Neural progenitor cell (in vitro differentiated cells): Measurements from ENCODE around the gene GINM1. TPM values are rescaled to one million over a fixed set of nuclear protein-coding genes. Genes with fewer than 3 reads are reported as not detected.

ENCODE experiments used
- DNase-seq: peaks from one replicate; pipeline ENCODE4 v3.0.0-alpha.2; 2016; ENCODE audit warnings: low spot score
- H2AFZ ChIP-seq: fragments of 200-600 bp; sonication (generic); replicated peaks from 2 replicates; pipeline ENCODE4 v1.6.1; 2016; ENCODE audit warnings: antibody characterized with exemption
- H3F3A ChIP-seq: fragments of 200-600 bp; sonication (generic); 2 replicates; pipeline ENCODE4 v1.6.1; 2016; ENCODE audit warnings: antibody characterized with exemption, low read depth
- H3K27ac ChIP-seq: fragments of 200-600 bp; sonication (generic); 2 replicates; pipeline ENCODE4 v1.5.1; 2016; ENCODE audit warnings: mild to moderate bottlenecking
- H3K27me3 ChIP-seq: fragments of 200-600 bp; sonication (generic); 2 replicates; pipeline ENCODE4 v1.6.1; 2016; ENCODE audit warnings: mild to moderate bottlenecking, moderate library complexity
- H3K36me3 ChIP-seq: fragments of 200-600 bp; sonication (generic); 2 replicates; pipeline ENCODE4 v1.5.1; 2016
- H3K4me1 ChIP-seq: fragments of 200-600 bp; sonication (generic); 2 replicates; pipeline ENCODE4 v1.6.1; 2016; ENCODE audit warnings: mixed run types
- H3K4me2 ChIP-seq: fragments of 200-600 bp; sonication (generic); 2 replicates; pipeline ENCODE4 v1.6.1; 2016
- H3K4me3 ChIP-seq: fragments of 200-600 bp; sonication (generic); 2 replicates; pipeline ENCODE4 v1.5.1; 2016
- H3K79me2 ChIP-seq: fragments of 200-600 bp; sonication (generic); 2 replicates; pipeline ENCODE4 v1.6.1; 2016; ENCODE audit warnings: low read depth
- H3K9ac ChIP-seq: fragments of 200-600 bp; sonication (generic); 2 replicates; pipeline ENCODE4 v1.6.1; 2016
- H3K9me3 ChIP-seq: fragments of 200-600 bp; sonication (generic); 2 replicates; pipeline ENCODE4 v1.5.1; 2016; ENCODE audit warnings: low read depth
- H4K20me1 ChIP-seq: fragments of 200-600 bp; sonication (generic); 2 replicates; pipeline ENCODE4 v1.6.1; 2016; ENCODE audit warnings: low read depth
- H3K27ac Mint-ChIP-seq: 3 replicates; pipeline ENCODE4 v1.8.0; 2021; ENCODE audit warnings: mixed read lengths
- H3K27me3 Mint-ChIP-seq: 2 replicates; pipeline ENCODE4 v1.8.0; 2022; ENCODE audit warnings: low read depth, mild to moderate bottlenecking, inconsistent platforms, moderate library complexity, mixed read lengths; ENCODE audit not compliant: insufficient read depth
- H3K36me3 Mint-ChIP-seq: 3 replicates; pipeline ENCODE4 v1.8.0; 2021; ENCODE audit warnings: mixed read lengths
- H3K4me1 Mint-ChIP-seq: 3 replicates; pipeline ENCODE4 v1.8.0; 2021; ENCODE audit warnings: mixed read lengths
- H3K4me3 Mint-ChIP-seq: 3 replicates; pipeline ENCODE4 v1.8.0; 2021; ENCODE audit warnings: mild to moderate bottlenecking, moderate library complexity, mixed read lengths
- H3K9me3 Mint-ChIP-seq: 3 replicates; pipeline ENCODE4 v1.8.0; 2020; ENCODE audit warnings: mixed read lengths
- EZH2 ChIP-seq: fragments of 200-600 bp; sonication (generic); IDR thresholded peaks from 2 replicates; pipeline ENCODE4 v1.6.1; 2017; ENCODE audit warnings: antibody characterized with exemption, mild to moderate bottlenecking, moderate library complexity
- EZH2phosphoT487 ChIP-seq: fragments of 200-600 bp; sonication (generic); IDR thresholded peaks from 2 replicates; pipeline ENCODE4 v1.6.1; 2017; ENCODE audit warnings: antibody characterized with exemption
- total RNA-seq: library from RNA; depleted of rRNA; stranded (reverse); fragments of >200 nt; gene quantifications from 2 replicates; pipeline ENCODE4 v1.2.3, GENCODE V29; 2015; ENCODE audit warnings: low replicate concordance
- TF ChIP-seq, protein P1 (sequence below): fragments of 200-600 bp; sonication (generic); IDR thresholded peaks from 2 replicates; pipeline ENCODE4 v1.5.1; 2017; ENCODE audit warnings: antibody characterized with exemption, mild to moderate bottlenecking

GINM1 gene
- total RNA-seq, 1 donor from 2014 or later = 35.7 TPM

DNA sequence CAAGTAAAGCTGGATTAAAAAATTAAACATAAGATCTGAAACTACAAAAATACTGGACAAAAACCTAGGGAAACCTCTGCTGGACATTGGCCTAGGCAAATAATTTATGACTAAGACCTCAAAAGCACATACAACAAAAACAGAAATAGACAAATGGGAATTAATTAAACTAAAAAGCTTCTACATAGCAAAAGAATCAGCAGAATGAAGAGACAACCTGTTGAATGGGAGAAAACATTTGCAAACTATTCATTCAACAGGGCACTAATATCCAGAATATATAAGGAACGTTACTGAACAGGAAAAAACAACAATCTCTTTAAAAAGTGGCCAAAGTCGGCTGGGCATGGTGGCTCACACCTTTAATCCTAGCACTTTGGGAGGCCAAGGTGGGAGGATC, 6.8 kb upstream of the GINM1 start:
- Mint-ChIP-seq H3K4me3 (no peak overlapping the region), H3K4me1 (no peaks in the 10 kb centered on the region), H3K27ac (no peak overlapping the region), H3K27me3 (peaks cover 18% of the 10 kb centered on the region), H3K9me3 (no peaks in the 10 kb centered on the region), H3K36me3 (no peaks in the 10 kb centered on the region)
- Histone ChIP-seq H2AFZ (no peak overlapping the region), H3K9ac (no peak overlapping the region), H3K27me3 (peaks cover 71% of the 10 kb centered on the region), H3K9me3 (no peaks in the 10 kb centered on the region), H3K4me1 (no peaks in the 10 kb centered on the region), H3K27ac (no peak overlapping the region), H4K20me1 (no peaks in the 10 kb centered on the region), H3K4me3 (no peak overlapping the region), H3K36me3 (no peaks in the 10 kb centered on the region), H3F3A (peaks cover 4% of the 10 kb centered on the region), H3K79me2 (no peaks in the 10 kb centered on the region), H3K4me2 (no peak overlapping the region)
- DNase-seq = no peak
- TF ChIP-seq, protein P1, sequence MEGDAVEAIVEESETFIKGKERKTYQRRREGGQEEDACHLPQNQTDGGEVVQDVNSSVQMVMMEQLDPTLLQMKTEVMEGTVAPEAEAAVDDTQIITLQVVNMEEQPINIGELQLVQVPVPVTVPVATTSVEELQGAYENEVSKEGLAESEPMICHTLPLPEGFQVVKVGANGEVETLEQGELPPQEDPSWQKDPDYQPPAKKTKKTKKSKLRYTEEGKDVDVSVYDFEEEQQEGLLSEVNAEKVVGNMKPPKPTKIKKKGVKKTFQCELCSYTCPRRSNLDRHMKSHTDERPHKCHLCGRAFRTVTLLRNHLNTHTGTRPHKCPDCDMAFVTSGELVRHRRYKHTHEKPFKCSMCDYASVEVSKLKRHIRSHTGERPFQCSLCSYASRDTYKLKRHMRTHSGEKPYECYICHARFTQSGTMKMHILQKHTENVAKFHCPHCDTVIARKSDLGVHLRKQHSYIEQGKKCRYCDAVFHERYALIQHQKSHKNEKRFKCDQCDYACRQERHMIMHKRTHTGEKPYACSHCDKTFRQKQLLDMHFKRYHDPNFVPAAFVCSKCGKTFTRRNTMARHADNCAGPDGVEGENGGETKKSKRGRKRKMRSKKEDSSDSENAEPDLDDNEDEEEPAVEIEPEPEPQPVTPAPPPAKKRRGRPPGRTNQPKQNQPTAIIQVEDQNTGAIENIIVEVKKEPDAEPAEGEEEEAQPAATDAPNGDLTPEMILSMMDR = no peak
- TF ChIP-seq EZH2 (no peak), EZH2phosphoT487 (no peak)

DNA sequence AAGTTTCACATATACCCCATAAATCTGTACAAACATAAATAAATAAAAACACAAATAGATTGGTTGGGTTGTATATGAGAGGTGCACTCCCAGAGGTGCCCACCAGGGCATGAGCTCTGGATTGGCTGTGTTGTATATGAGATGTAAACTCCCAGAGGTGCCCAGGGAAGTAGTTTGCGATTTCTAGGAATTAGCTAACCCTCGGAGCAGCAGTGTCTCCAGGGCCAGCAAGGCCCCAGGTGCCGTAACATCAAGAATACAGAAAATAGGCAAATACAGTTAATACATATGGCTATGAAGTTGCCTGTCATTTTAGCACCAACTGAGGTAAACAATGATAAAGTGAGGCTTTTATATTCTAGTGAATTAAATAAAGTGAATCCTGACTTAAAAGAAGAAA, 5.4 kb upstream of the GINM1 start:
- H3K4me3 Mint-ChIP-seq = no peak overlapping the region
- Histone ChIP-seq H3F3A (peaks cover 4% of the 10 kb centered on the region), H3K4me1 (no peaks in the 10 kb centered on the region), H3K9ac (no peak overlapping the region), H3K79me2 (no peaks in the 10 kb centered on the region), H4K20me1 (no peaks in the 10 kb centered on the region), H3K4me3 (no peak overlapping the region), H3K4me2 (no peak overlapping the region), H3K27me3 (peaks cover 68% of the 10 kb centered on the region), H2AFZ (no peak overlapping the region), H3K27ac (no peak overlapping the region), H3K36me3 (no peaks in the 10 kb centered on the region), H3K9me3 (no peaks in the 10 kb centered on the region)
- no peaks in the 10 kb centered on the region for H3K36me3 Mint-ChIP-seq
- no peaks in the 10 kb centered on the region for H3K9me3 Mint-ChIP-seq
- H3K27ac Mint-ChIP-seq = no peak overlapping the region
- peak; percentile 34 for DNase-seq
- H3K4me1 Mint-ChIP-seq = no peaks in the 10 kb centered on the region
- peaks cover 15% of the 10 kb centered on the region for H3K27me3 Mint-ChIP-seq
- TF ChIP-seq EZH2phosphoT487 (no peak), EZH2 (no peak)
- TF ChIP-seq, protein P1 = peak; percentile 55

DNA sequence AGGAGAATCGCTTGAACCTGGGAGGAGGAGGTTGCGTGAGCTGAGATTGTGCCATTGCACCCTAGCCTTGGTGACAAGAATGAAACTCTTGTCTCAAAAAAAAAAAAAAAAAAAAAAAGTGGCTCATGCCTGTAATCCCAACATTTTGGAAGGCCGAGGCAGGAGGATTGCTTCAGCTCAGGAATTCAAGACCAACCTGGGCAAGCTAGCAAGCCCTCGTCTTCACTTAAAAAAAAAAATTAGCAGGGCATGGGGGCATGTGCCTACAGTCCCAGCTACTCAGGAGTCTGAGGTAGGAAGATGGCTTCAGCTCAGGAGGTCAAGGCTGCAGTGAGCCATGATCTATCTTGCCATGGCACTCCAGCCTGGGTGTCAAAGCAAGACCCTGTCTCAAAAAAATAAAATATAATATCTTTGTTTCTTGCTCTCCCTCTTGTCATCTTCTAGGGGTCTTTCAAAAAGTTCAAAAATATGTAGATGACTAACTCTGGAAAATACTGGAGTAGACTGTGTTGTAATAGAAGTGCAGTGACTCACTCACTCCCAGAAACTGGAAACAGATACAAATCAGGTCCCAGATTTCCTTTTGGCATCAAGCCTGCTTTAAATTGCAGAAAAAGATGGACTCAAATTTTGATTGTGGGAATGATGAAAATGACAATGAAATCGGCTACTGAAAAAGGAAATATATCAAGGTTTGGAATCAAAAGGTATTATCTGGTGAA, 2.8 kb upstream of the GINM1 start:
- Histone ChIP-seq H3K4me2 (no peak overlapping the region), H3K79me2 (peaks cover 21% of the 10 kb centered on the region), H3K9ac (no peak overlapping the region)

More for the DNA sequence above, 2.8 kb upstream of the GINM1 start:
- H3K27me3 ChIP-seq = peaks cover 46% of the 10 kb centered on the region
- Mint-ChIP-seq H3K27me3 (peaks cover 11% of the 10 kb centered on the region), H3K36me3 (no peaks in the 10 kb centered on the region), H3K27ac (no peak overlapping the region), H3K9me3 (no peaks in the 10 kb centered on the region), H3K4me1 (peaks cover 6% of the 10 kb centered on the region), H3K4me3 (no peak overlapping the region)
- no peak overlapping the region for H2AFZ ChIP-seq
- H3F3A ChIP-seq = peaks cover 4% of the 10 kb centered on the region
- H3K4me3 ChIP-seq = no peak overlapping the region
- peaks cover 11% of the 10 kb centered on the region for H3K4me1 ChIP-seq
- no peaks in the 10 kb centered on the region for H3K9me3 ChIP-seq
- H3K36me3 ChIP-seq = no peaks in the 10 kb centered on the region
- TF ChIP-seq EZH2 (no peak), EZH2phosphoT487 (no peak)
- TF ChIP-seq, protein P1 = no peak
- H4K20me1 ChIP-seq = peaks cover 15% of the 10 kb centered on the region
- H3K27ac ChIP-seq = no peak overlapping the region
- DNase-seq = no peak
